Measurements from ENCODE around the gene ABCA13. TPM values are rescaled to one million over a fixed set of nuclear protein-coding genes. Genes with fewer than 3 reads are reported as not detected.

Gene ABCA13
- total RNA-seq, 6 experiments from 2014 or later = 0.43 to 2.6 (median 0.84) TPM

GRCh38 chr7:48511080-48511479, 339.8 kb downstream of the ABCA13 start:
- ATAC-seq (peak in 3 of 4 donors; percentile 32 to 67 (median 53)), DNase-seq (no peak)
- Histone ChIP-seq H3K27ac (no peak overlapping the region), H3K27me3 (no peaks in the 10 kb centered on the region), H3K9me3 (no peaks in the 10 kb centered on the region), H3K4me1 (no peaks in the 10 kb centered on the region), H3K4me3 (no peak overlapping the region), H3K36me3 (no peaks in the 10 kb centered on the region)
- TF ChIP-seq, protein P1, sequence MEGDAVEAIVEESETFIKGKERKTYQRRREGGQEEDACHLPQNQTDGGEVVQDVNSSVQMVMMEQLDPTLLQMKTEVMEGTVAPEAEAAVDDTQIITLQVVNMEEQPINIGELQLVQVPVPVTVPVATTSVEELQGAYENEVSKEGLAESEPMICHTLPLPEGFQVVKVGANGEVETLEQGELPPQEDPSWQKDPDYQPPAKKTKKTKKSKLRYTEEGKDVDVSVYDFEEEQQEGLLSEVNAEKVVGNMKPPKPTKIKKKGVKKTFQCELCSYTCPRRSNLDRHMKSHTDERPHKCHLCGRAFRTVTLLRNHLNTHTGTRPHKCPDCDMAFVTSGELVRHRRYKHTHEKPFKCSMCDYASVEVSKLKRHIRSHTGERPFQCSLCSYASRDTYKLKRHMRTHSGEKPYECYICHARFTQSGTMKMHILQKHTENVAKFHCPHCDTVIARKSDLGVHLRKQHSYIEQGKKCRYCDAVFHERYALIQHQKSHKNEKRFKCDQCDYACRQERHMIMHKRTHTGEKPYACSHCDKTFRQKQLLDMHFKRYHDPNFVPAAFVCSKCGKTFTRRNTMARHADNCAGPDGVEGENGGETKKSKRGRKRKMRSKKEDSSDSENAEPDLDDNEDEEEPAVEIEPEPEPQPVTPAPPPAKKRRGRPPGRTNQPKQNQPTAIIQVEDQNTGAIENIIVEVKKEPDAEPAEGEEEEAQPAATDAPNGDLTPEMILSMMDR (IDR thresholded peaks at IDR 0.05) = no peak
- no peak for TF ChIP-seq POLR2A (IDR thresholded peaks at IDR 0.05)
- intact Hi-C loops (cut with DNase I) = no loop called here
- WGBS (ENCODE audit: insufficient coverage, low coverage, low lambda C conversion rate, missing lambda C conversion rate) = 31% methylated on average over 12 of the region's 12 CpGs

DNA sequence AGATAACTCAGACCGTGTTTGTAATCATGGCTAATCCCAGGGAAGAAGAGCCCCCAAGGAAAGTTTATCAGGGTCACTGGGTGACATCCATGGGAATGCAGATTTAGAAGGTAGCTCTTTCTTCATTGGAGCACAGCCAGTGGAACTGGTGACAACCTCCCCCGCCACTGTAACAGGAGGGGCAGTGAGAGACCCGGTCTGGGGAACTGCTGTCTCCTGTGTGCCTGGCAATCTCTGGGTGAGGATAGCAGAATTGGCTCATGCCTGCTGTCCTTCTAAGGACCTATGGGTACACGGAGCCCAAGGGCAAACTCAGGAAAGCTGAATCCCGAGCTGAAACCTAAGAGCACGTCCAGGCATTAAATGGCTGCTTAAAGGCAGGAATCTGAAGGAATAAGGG, 341.6 kb downstream of the ABCA13 start:
- intact Hi-C loops (cut with DNase I) = no loop called here
- TF ChIP-seq, protein P1 (IDR thresholded peaks at IDR 0.05) = no peak
- TF ChIP-seq POLR2A (IDR thresholded peaks at IDR 0.05) = no peak
- H3K4me3 ChIP-seq = no peak overlapping the region
- no peaks in the 10 kb centered on the region for H3K4me1 ChIP-seq
- no peaks in the 10 kb centered on the region for H3K27me3 ChIP-seq
- DNase-seq (no peak), ATAC-seq (no peak)
- no peaks in the 10 kb centered on the region for H3K9me3 ChIP-seq
- WGBS (ENCODE audit: insufficient coverage, low coverage, low lambda C conversion rate, missing lambda C conversion rate) = 25% methylated on average over 5 of the region's 6 CpGs
- H3K36me3 ChIP-seq = no peaks in the 10 kb centered on the region
- no peak overlapping the region for H3K27ac ChIP-seq

- peak in 1 of 4 donors; percentile 17 for ATAC-seq
- intact Hi-C loops (cut with DNase I) = no loop called here
- H3K27ac ChIP-seq = no peak overlapping the region
- H3K4me1 ChIP-seq = no peaks in the 10 kb centered on the region
- H3K36me3 ChIP-seq = no peaks in the 10 kb centered on the region
- H3K9me3 ChIP-seq = no peaks in the 10 kb centered on the region
- no peaks in the 10 kb centered on the region for H3K27me3 ChIP-seq
- DNase-seq = no peak
- no peak overlapping the region for H3K4me3 ChIP-seq
- TF ChIP-seq, protein P1 (IDR thresholded peaks at IDR 0.05) = no peak
- TF ChIP-seq POLR2A (IDR thresholded peaks at IDR 0.05) = no peak
- WGBS (ENCODE audit: insufficient coverage, low coverage, low lambda C conversion rate, missing lambda C conversion rate) = 52% methylated on average over 3 of the region's 3 CpGs
These were observed 343.9 kb downstream of the ABCA13 start for GRCh38 chr7:48515171-48515570.

DNA sequence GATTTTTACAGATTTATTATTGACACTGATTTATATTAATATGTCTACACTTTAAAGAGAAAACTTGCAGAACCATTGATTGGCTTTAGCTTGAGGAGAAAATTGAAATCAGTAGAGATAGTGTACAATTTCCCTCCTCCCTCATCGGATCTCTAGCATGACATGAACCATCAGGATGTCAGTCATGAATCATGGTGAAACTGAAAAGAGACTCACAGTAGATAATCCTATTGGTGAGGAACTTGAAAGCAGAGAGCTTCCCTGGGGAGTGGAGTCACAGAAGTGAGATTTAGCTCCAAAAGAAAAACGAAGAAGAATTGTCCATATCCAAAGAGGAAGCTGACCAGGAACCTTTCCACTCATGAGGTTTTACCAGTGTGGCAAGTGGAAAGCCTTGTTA, 346.8 kb downstream of the ABCA13 start:
- Histone ChIP-seq H3K4me3 (no peak overlapping the region), H3K36me3 (no peaks in the 10 kb centered on the region), H3K27me3 (no peaks in the 10 kb centered on the region), H3K27ac (no peak overlapping the region), H3K4me1 (no peaks in the 10 kb centered on the region), H3K9me3 (no peaks in the 10 kb centered on the region)
- TF ChIP-seq POLR2A (IDR thresholded peaks at IDR 0.05) = no peak
- TF ChIP-seq, protein P1 (IDR thresholded peaks at IDR 0.05) = no peak
- intact Hi-C loops (cut with DNase I) = no loop called here
- no peak for ATAC-seq
- DNase-seq = no peak
- 62% methylated on average over 2 of the region's 2 CpGs for WGBS (ENCODE audit: insufficient coverage, low coverage, low lambda C conversion rate, missing lambda C conversion rate)

DNA sequence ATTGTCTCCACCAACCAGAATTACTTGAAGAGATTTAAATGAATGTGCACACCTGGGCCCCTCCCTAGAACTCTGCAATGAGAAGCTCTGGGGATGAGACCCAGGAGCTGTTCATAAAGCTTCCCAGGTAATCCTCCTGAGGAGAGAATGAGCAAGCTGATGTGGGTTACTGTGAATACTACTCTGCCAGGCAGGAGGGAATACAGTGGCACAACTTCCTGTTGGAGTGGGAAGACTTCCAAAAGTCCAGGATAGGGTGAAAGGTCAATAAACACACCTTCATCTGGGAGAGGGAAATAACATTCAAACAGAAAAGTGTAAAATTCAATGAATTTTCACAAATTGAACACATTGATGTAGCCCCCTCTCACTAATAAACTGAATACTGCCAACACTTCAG, 351.4 kb downstream of the ABCA13 start:
- no peaks in the 10 kb centered on the region for H3K9me3 ChIP-seq
- DNase-seq = no peak
- no peak for TF ChIP-seq POLR2A (IDR thresholded peaks at IDR 0.05)
- TF ChIP-seq, protein P1 (IDR thresholded peaks at IDR 0.05) = no peak
- no peaks in the 10 kb centered on the region for H3K27me3 ChIP-seq
- H3K4me1 ChIP-seq = no peaks in the 10 kb centered on the region
- no peaks in the 10 kb centered on the region for H3K36me3 ChIP-seq
- H3K27ac ChIP-seq = no peak overlapping the region
- H3K4me3 ChIP-seq = no peak overlapping the region
- intact Hi-C loops (cut with DNase I) = no loop called here
- ATAC-seq = peak; percentile 56 to 93 (median 66)

Data from right lobe of liver (tissue), 6 donors.